NCI-H2196 treated with DMSO at 0.1 percent for 48 hours (cell line): ENCODE data around the gene GLI1.
"Not testable (repeated sequence)": the region's sequence is repeated elsewhere in the genome, so short reads cannot be mapped to it uniquely, and the experiment has no call there.

Experiments used
- DNase-seq: peaks from one replicate; lab custom pipeline; 2025; ENCODE audit not compliant: unreplicated experiment; lab: John Stamatoyannopoulos, UW

GLI1 gene

DNA sequence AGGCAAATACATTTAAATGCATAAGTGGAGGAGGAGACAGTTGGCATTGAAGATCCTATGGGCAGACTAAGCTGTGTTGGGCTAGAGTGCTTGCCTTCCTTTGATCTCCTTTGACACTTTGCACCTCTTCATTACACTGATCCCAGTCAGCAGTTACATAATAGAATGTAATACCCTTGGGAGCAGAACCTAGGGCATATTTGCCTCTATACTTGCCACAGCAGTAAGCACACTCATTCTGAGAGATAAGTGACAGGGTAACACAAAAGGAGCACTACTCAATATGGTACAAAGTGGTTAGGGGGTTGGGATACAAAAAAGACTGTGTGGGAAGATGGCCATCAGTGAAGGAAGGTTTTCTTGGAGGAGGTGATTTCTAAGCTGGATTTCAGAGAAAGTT lies 37.2 kb downstream of the GLI1 start:
- DNase-seq, result no peak

DNA sequence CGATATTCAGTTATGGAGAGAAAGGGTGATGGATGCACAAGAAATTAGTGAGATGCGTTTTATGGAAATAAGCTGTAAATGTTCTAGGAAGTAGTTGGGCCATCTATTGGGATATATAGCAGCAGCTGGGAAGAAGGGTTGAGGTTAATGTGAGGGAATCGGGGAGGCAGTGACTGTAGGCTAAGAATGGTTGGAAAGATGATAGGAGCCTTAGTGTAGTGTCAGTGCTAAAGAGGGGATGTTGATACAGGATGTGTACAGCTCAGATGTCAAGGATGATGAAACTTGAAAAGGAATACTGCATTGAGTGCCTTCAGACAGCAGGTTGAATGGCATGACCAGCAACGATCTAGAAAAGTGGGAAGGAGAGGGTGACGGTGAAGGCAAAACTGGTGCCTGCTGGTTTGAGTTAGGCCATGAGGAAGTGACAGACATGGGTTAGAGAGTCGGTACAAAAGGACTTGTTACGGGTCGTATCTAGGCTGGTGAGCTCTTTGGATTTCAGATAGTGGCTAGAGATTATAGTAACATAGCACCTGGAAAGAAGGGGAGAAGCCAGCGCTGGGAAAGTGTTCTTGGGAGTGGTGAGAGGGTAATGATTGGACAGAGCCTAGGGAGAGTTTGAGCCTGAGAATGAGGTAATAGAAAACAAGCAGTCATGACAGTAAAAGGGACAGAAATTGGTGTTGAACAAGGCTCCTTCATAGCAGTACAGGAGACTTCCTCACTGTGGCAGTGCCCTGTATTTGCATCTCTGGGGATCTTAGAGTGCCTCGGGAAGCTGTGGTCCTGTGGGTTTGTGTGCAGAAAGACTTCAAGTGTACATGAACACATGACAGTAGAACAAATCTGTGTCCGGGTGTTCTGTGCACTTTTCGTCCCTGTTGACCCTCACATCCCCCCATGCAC lies 37.9 kb downstream of the GLI1 start:
- no peak for DNase-seq

DNA sequence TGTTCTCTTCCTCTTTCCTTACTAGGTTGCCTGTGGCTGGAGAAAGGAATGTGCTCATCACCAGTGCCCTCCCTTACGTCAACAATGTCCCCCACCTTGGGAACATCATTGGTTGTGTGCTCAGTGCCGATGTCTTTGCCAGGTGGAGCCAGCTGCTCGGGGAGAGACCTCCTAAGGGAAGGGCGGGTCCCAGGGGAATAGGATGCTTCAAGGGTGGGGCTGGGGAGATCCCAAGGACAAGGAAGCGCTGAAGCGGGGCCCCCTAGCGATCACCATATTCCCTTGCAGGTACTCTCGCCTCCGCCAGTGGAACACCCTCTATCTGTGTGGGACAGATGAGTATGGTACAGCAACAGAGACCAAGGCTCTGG lies 38.5 kb downstream of the GLI1 start:
- no peak for DNase-seq

DNA sequence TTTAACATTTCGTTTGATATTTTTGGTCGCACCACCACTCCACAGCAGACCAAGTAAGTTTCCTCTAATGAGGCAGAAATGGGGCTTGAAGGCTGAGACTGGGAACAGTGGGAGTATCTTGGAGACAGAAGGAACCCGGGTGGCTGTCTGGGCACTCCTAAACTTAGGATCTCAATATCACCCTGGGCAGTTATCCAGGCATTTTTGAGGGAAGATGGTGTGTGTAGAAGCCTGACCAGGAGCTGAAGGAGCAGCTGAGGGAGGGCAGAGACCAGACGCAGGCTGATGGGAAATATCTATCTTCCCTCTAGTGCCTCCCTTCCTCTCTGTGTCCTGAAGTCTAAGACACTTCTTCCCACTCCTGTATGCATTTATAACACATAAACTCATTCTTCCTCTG lies 39.0 kb downstream of the GLI1 start:
- no peak for DNase-seq

DNA sequence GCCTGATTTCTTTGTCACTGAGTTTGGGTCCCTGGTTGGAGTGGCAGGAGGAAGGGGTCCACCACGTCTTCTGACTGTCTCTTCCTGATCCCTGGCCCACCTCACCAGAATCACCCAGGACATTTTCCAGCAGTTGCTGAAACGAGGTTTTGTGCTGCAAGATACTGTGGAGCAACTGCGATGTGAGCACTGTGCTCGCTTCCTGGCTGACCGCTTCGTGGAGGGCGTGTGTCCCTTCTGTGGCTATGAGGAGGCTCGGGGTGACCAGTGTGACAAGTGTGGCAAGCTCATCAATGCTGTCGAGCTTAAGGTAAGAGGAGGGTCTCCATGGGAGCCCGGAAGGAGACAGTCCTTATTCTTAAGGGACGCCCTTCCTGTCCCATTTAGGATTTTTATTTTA lies 40.6 kb downstream of the GLI1 start:
- no peak for DNase-seq

DNA sequence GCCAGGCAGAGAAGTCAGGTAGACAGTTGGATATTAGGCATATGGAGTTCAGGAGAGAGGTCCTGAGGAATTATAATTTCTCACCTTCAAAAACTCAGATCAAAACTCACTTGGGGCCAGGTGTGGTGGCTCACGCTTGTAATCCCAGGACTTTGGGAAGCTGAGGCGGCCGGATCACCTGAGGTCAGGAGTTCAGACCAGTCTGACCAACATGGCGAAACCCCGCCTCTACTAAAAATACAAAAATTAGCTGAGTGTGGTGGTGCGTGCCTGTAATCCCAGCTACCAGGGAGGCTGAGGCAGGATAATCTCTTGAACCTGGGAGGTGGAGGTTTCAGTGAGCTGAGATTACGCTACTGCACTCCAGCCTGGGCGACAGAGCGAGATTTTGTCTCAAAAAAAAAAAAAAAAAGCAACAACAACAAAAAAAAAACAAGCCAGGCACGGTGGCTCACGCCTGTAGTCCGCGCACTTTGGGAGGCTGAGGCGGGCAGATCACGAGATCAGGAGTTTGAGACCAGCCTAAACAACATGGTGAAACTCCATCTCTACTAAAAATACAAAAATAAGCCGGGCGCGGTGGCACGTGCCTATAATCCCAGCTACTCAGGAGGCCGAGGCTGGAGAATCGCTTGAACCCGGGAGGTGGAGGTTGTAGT lies 42.9 kb downstream of the GLI1 start:
- DNase-seq, result not testable (repeated sequence)

DNA sequence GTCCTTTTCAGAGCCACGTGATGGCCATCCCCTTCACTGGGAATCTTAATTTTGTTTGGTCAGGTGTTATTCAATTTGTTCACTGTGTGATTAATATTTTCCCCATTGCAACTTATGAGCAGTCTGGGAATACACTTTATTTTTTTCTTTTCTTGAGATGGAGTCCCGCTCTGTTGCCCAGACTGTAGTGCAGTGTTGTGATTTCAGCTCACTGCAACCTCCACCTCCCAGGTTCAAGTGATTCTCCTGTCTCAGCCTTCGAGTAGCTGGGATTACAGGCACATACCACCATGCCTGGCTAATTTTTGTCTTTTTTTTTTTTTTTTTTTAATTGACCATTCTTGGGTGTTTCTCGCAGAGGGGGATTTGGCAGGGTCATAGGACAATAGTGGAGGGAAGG lies 47.0 kb downstream of the GLI1 start:
- not testable (repeated sequence) for DNase-seq

DNA sequence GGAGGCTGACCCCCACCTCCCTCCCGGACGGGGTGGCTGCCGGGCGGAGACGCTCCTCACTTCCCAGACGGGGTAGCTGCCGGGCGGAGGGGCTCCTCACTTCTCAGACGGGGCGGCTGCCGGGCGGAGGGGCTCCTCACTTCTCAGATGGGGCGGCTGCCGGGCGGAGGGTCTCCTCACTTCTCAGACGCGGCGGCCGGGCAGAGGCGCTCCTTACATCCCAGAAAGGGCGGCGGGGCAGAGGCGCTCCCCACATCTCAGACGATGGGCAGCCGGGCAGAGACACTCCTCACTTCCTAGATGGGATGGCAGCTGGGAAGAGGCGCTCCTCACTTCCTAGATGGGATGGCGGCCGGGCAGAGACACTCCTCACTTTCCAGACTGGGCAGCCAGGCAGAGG lies 48.2 kb downstream of the GLI1 start:
- DNase-seq, result not testable (repeated sequence)

DNA sequence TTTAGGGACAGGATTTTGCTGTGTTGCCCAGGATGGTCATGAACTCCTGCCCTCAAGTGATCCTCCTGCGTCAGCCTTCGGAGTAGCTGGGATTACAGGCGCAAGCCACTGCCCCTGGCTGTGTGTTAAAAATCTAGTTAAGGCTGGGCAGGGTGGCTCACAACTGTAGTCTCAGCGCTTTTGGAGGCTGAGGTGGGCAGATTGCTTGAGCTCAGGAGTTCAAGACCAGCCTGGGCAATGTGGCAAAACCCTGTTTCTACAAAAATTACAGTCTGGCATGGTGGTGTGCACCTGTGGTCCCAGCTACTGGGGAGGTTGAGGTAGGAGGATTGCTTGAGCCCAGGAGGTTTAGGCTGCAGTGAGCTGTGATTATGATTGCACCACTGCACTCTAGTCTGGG lies 51.6 kb downstream of the GLI1 start:
- DNase-seq, result no peak

DNA sequence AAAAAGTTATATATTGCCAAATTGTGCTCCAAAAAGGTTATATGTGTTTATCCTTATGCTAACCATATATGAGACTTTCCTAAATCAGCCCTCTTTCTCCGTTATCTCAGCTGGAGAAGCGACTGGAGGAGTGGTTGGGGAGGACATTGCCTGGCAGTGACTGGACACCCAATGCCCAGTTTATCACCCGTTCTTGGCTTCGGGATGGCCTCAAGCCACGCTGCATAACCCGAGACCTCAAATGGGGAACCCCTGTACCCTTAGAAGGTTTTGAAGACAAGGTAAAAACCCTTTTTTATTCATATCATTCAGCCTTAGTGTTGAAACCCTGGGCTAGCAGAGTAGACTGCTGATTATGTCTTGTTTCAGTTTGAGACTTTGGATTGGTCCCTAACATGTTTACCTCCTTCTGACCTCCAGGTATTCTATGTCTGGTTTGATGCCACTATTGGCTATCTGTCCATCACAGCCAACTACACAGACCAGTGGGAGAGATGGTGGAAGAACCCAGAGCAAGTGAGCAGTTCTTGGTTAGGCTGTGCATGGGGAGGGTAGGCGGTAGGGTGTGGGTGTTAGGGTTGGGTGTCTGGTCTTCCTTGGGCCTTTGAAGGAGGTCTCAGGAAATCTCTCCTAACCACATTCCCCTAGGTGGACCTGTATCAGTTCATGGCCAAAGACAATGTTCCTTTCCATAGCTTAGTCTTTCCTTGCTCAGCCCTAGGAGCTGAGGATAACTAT lies 52.2 kb downstream of the GLI1 start:
- DNase-seq, result no peak

DNA sequence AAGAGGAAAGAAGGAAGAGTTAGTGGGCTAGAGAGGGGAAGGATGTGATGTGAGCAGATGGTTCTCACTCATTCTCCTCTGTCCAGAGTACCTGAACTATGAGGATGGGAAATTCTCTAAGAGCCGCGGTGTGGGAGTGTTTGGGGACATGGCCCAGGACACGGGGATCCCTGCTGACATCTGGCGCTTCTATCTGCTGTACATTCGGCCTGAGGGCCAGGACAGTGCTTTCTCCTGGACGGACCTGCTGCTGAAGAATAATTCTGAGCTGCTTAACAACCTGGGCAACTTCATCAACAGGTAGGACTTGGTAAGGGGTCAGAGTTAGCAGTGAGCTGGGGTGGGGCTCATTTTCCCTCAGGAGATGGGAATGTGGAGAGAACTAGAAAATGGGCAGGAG lies 53.1 kb downstream of the GLI1 start:
- no peak for DNase-seq

DNA sequence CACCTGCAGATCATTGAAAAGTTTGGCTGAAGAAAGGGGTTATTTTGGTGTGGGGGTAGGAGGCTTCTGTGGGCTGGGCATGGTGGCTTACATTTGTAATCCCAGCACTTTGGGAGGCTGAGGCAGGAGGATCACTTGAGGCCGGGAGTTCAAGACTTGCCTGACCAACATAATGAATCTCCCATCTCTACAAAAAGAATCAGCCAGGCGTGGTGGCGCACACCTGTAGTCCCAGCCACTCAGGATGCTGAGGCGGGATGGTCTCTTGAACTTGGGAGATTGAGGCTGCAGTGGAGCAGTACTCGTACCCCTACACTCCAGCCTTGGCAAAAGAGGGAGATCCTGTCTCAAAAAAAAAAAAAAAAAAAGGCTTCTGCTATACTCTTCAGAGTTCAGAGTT lies 53.7 kb downstream of the GLI1 start:
- DNase-seq, result no peak

DNA sequence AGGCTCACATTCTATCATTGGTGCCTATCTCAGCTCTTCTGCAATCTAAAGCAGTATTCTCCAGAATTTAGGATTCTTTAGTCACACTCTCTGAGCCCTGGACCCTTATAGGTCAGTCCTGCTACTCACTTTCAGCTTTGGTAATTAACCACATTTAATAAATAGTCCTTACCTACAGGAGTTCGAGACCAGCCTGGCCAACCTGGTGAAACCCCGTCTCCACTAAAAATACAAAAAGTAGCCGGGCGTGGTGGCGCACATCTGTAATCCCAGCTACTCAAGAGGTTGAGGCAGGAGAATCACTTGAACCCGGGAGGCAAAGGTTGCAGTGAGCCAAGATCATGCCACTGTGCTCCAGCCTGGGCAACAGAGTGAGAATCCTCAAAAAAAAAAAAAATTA lies 54.1 kb downstream of the GLI1 start:
- not testable (repeated sequence) for DNase-seq

DNA sequence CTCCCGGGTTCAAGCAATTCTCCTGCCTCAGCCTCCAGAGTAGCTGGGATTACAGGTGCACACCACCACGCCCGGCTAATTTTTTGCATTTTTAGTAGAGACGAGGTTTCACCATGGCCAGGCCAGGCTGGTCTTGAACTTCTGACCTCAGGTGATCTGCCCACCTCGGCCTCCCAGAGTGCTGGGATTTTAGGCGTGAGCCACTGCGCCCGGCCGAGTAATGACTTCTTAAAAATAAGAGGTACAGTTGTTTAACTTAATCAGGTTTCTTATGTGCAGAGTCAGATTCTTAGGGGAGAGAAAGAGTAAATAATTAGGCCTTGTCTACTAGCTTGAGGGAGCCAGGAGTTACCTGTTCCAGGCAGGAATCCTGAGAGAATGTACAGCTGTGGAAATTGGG lies 54.7 kb downstream of the GLI1 start:
- DNase-seq, result not testable (repeated sequence)

DNA sequence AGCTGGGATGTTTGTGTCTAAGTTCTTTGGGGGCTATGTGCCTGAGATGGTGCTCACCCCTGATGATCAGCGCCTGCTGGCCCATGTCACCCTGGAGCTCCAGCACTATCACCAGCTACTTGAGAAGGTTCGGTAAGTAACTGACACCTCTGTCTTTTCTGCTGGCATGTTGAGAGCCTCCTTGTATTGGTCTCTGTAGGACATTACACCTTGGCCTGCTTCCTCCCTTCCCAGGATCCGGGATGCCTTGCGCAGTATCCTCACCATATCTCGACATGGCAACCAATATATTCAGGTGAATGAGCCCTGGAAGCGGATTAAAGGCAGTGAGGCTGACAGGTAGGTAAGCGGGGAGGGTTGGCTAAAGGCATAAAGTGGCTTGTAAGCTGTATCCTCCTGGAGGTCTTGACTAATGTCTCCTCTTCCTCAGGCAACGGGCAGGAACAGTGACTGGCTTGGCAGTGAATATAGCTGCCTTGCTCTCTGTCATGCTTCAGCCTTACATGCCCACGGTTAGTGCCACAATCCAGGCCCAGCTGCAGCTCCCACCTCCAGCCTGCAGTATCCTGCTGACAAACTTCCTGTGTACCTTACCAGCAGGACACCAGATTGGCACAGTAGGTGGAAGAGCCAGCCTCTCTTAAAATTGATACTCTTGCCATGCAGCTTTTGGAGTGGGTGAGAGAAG lies 55.3 kb downstream of the GLI1 start:
- DNase-seq, result peak; percentile 58

DNA sequence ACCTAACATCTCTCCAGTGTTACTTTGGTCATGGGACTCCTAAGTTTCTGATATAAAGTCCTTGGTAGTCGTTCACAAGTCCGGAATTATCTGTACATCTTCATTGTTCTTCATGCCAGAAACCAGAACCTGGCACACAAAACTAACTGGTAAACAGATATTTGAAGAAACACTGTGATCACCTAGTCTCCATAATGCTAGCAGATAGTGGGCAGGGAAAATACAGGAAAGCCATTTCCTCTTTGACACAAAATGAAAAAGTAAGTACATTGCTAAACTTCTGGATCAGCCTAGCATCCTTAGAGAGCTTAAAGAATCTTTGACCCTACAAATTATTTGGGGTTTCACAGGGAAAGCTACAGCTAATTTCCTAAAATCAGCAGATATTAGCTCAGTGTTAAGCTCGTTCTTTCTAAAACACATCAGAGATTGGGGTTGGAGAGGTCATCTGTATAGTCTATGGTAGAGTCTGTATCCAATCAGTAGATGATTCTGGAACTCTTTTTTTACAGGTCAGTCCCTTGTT lies 55.9 kb downstream of the GLI1 start:
- no peak for DNase-seq

DNA sequence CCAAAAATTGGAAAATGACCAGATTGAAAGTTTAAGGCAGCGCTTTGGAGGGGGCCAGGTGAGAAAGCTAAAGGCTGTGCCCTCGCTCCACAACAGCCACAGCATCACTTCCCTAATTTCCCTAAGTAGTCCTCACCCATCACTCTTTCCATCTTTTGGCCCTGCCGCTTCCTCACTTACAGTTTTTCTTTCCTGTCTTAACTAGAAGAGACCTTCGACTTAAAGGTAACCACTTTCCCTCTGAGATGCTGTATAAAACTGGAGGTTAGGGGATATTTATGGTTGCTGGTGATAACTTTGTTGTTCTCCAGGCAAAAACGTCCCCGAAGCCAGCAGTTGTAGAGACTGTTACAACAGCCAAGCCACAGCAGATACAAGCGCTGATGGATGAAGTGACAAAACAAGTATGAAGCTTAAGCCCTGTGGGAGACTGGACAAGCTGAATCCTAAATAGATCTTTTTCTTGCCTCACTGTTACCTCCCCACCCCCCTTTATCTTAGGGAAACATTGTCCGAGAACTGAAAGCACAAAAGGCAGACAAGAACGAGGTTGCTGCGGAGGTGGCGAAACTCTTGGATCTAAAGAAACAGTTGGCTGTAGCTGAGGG lies 56.5 kb downstream of the GLI1 start:
- DNase-seq, result no peak

DNA sequence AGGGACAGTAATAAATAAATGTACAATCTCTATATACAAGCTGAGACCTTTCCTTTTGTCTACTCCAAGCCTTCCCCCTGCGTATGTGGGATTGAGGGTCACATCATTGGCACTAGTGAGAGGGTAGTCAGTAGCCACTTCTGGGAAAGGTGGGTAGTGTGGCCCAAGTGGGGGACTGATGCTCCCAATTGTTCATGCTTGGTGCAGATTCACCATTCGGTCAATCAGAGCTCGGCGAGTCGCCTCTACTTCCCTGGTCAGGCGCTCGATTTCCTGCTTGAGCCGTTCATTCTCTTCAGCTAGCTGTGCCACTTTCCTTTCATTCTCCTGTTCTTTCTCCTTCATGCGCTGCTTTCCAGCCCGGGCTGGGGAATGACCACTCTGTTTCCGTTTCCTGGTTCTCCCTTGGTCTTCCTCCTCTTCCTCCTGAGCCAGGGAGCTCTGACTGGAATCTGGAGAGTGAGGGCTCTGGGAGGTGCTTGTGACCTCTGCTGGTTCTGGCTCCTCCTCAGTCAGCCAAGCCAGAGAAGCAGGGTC lies 57.1 kb downstream of the GLI1 start:
- no peak for DNase-seq

DNA sequence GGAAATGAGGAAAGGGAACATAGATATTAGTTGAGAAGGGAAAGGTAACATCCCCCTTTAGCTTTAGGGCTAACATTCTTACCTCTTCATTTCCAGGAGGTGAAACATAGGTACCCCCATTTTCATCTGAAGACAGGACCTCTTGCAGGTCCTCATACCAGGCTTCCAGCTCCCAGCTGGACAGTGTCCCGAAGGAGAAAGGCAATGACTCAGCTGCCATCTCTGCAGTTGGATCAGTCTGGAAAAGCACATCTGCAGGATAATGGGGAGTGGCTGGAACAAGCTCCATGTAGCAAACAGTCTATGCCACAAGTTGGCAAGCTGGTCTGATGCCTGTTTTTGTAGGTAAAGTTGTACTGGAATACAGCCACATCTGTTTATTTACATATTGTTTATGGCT lies 57.6 kb downstream of the GLI1 start:
- DNase-seq, result no peak

DNA sequence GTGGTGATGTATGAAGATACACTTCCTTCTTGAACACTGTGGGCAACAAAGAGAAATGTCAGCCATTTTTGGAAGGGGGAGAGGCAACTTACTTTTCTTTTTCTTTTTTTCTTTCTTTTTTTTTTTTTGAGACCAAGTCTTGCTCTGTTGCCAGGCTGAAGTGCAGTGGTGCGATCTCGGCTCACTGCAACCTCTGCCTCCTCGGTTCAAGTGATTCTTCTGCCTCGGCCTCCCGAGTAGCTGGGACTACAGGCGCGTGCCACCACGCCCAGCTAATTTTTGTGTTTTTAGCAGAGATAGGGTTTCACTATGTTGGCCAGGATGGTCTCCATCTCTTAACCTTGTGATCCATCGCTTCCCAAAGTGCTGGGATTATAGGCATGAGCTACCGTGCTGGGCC lies 58.1 kb downstream of the GLI1 start:
- DNase-seq, result not testable (repeated sequence)
